Measurements from ENCODE around the gene CCDC15.

The CCDC15 gene

GRCh38 chr11:124953753-124954589 is at the start of gene CCDC15:
Gene CCDC15, plus strand, starts transcription at chr11:124954202. Its CDS starts 531 bp downstream, at chr11:124954733.
- no peaks in the 10 kb centered on the region for H4K20me1 ChIP-seq
- peaks cover 15% of the 10 kb centered on the region for H3K4me1 ChIP-seq
- peak within 1 kb of the TSS; percentile 82 for H3K9ac ChIP-seq
- peak within 1 kb of the TSS; percentile 86 for H3K4me2 ChIP-seq
- no peaks in the 10 kb centered on the region for H3K27me3 ChIP-seq
- no peaks in the 10 kb centered on the region for H3K36me3 ChIP-seq
- no peak for TF ChIP-seq Cebpa-rat (IDR thresholded peaks at IDR 0.05)
- peak within 1 kb of the TSS; percentile 90 for H3K27ac ChIP-seq
- peak within 1 kb of the TSS; percentile 70 for H3K4me3 ChIP-seq
- no peaks in the 10 kb centered on the region for H3K9me3 ChIP-seq

- Histone ChIP-seq H3K27ac (no peak overlapping the region), H3K9ac (no peak overlapping the region), H3K9me3 (peaks cover 25% of the 10 kb centered on the region), H3K27me3 (no peaks in the 10 kb centered on the region), H3K4me1 (peaks cover 10% of the 10 kb centered on the region), H3K4me3 (no peak overlapping the region), H3K36me3 (no peaks in the 10 kb centered on the region), H4K20me1 (no peaks in the 10 kb centered on the region), H3K4me2 (no peak overlapping the region)
- TF ChIP-seq Cebpa-rat (IDR thresholded peaks at IDR 0.05) = no peak
These were observed 38.2 kb upstream of the CCDC15 start for GRCh38 chr11:124915541-124916369.

GRCh38 chr11:124916370-124916710 is 37.7 kb upstream of the CCDC15 start:
- no peak overlapping the region for H3K9ac ChIP-seq
- peaks cover 4% of the 10 kb centered on the region; the same call in 1 of the 2 replicates for H3K27me3 ChIP-seq
- no peak for TF ChIP-seq Cebpa-rat (IDR thresholded peaks at IDR 0.05)
- H3K9me3 ChIP-seq = peaks cover 24% of the 10 kb centered on the region
- H3K4me3 ChIP-seq = no peak overlapping the region
- no peaks in the 10 kb centered on the region for H4K20me1 ChIP-seq
- H3K4me1 ChIP-seq = peaks cover 16% of the 10 kb centered on the region
- no peak overlapping the region for H3K27ac ChIP-seq
- H3K36me3 ChIP-seq = no peaks in the 10 kb centered on the region
- no peak overlapping the region for H3K4me2 ChIP-seq

GRCh38 chr11:124917115-124917637 is 36.8 kb upstream of the CCDC15 start:
- TF ChIP-seq Cebpa-rat (IDR thresholded peaks at IDR 0.05) = no peak
- H3K4me3 ChIP-seq = no peak overlapping the region
- no peaks in the 10 kb centered on the region for H4K20me1 ChIP-seq
- H3K9ac ChIP-seq = no peak overlapping the region
- H3K36me3 ChIP-seq = no peaks in the 10 kb centered on the region
- H3K4me2 ChIP-seq = no peak overlapping the region
- H3K27me3 ChIP-seq = peaks cover 6% of the 10 kb centered on the region; the same call in 1 of the 2 replicates
- H3K9me3 ChIP-seq = peaks cover 16% of the 10 kb centered on the region
- H3K27ac ChIP-seq = no peak overlapping the region
- peaks cover 17% of the 10 kb centered on the region for H3K4me1 ChIP-seq

- Histone ChIP-seq H3K36me3 (no peaks in the 10 kb centered on the region), H3K4me1 (peaks cover 17% of the 10 kb centered on the region), H3K9me3 (peaks cover 5% of the 10 kb centered on the region), H3K9ac (no peak within 1 kb of the TSS), H3K27me3 (peaks cover 6% of the 10 kb centered on the region; the same call in 1 of the 2 replicates), H4K20me1 (no peaks in the 10 kb centered on the region), H3K4me2 (peak within 1 kb of the TSS; percentile 78), H3K4me3 (no peak within 1 kb of the TSS), H3K27ac (no peak within 1 kb of the TSS)
- TF ChIP-seq Cebpa-rat (IDR thresholded peaks at IDR 0.05) = no peak
These were observed 35.1 kb upstream of the CCDC15 start, which contains the start of gene HEPN1 for GRCh38 chr11:124918950-124919349. Gene HEPN1, plus strand, starts transcription at chr11:124919250.

- Histone ChIP-seq H3K9ac (no peak overlapping the region), H3K27ac (no peak overlapping the region), H3K4me2 (peak overlapping the region; percentile 78), H3K36me3 (no peaks in the 10 kb centered on the region), H4K20me1 (no peaks in the 10 kb centered on the region), H3K4me1 (peaks cover 17% of the 10 kb centered on the region), H3K9me3 (peaks cover 5% of the 10 kb centered on the region), H3K4me3 (no peak overlapping the region), H3K27me3 (peaks cover 6% of the 10 kb centered on the region)
- no peak for TF ChIP-seq Cebpa-rat (IDR thresholded peaks at IDR 0.05)
These were observed 34.1 kb upstream of the CCDC15 start for GRCh38 chr11:124919898-124920297.

GRCh38 chr11:124920356-124920755 is 33.6 kb upstream of the CCDC15 start:
- H3K9me3 ChIP-seq = peaks cover 5% of the 10 kb centered on the region
- no peaks in the 10 kb centered on the region for H4K20me1 ChIP-seq
- H3K9ac ChIP-seq = no peak overlapping the region
- H3K27ac ChIP-seq = no peak overlapping the region
- H3K36me3 ChIP-seq = no peaks in the 10 kb centered on the region
- peaks cover 6% of the 10 kb centered on the region for H3K27me3 ChIP-seq
- H3K4me2 ChIP-seq = peak overlapping the region; percentile 78
- peaks cover 17% of the 10 kb centered on the region for H3K4me1 ChIP-seq
- H3K4me3 ChIP-seq = peak overlapping the region; percentile 48
- TF ChIP-seq Cebpa-rat (IDR thresholded peaks at IDR 0.05) = no peak

GRCh38 chr11:124920870-124921609 is 33.0 kb upstream of the CCDC15 start:
- H3K9me3 ChIP-seq = peaks cover 5% of the 10 kb centered on the region
- H4K20me1 ChIP-seq = no peaks in the 10 kb centered on the region
- no peak overlapping the region for H3K9ac ChIP-seq
- H3K4me3 ChIP-seq = peak overlapping the region; percentile 48
- TF ChIP-seq Cebpa-rat (IDR thresholded peaks at IDR 0.05) = no peak
- peaks cover 6% of the 10 kb centered on the region for H3K27me3 ChIP-seq
- no peaks in the 10 kb centered on the region for H3K36me3 ChIP-seq
- peaks cover 17% of the 10 kb centered on the region for H3K4me1 ChIP-seq
- H3K4me2 ChIP-seq = peak overlapping the region; percentile 78
- no peak overlapping the region for H3K27ac ChIP-seq

- H3K27ac ChIP-seq = no peak overlapping the region
- H3K4me3 ChIP-seq = no peak overlapping the region
- no peaks in the 10 kb centered on the region for H4K20me1 ChIP-seq
- H3K9me3 ChIP-seq = peaks cover 5% of the 10 kb centered on the region
- peaks cover 6% of the 10 kb centered on the region for H3K27me3 ChIP-seq
- peaks cover 17% of the 10 kb centered on the region for H3K4me1 ChIP-seq
- no peaks in the 10 kb centered on the region for H3K36me3 ChIP-seq
- no peak overlapping the region for H3K4me2 ChIP-seq
- TF ChIP-seq Cebpa-rat (IDR thresholded peaks at IDR 0.05) = no peak
- H3K9ac ChIP-seq = no peak overlapping the region
These were observed 31.2 kb upstream of the CCDC15 start for GRCh38 chr11:124922831-124923230.

All from BLaER1 (cell line).